Panc1 (cell line): ENCODE data around the gene DCAF5.

Experiments
- POLR2AphosphoS5 ChIP-seq: IDR thresholded peaks from 2 replicates; pipeline ENCODE4 v1.6.1; 2012; ENCODE audit warnings: mild to moderate bottlenecking, low read depth, low read length, moderate library complexity
- SIN3A ChIP-seq: IDR thresholded peaks from 2 replicates; pipeline ENCODE4 v1.6.1; 2012; ENCODE audit warnings: low read depth, mild to moderate bottlenecking, low read length, moderate library complexity, borderline replicate concordance; ENCODE audit not compliant: insufficient read depth
- TCF7L2 ChIP-seq: IDR thresholded peaks from 2 replicates; pipeline ENCODE4 v1.6.1; 2011; ENCODE audit warnings: mild to moderate bottlenecking, low read depth, low read length, inconsistent platforms
- TF ChIP-seq, protein P1 (sequence below): fragments of 450-650 bp; IDR thresholded peaks from 2 replicates; pipeline ENCODE4 v1.5.1; 2017; ENCODE audit warnings: mild to moderate bottlenecking
- TF ChIP-seq, protein P2 (sequence below), 2 experiments: IDR thresholded peaks; 2 replicates each; pipeline ENCODE4 v1.6.1; 2011 to 2012; ENCODE audit warnings: low read depth in 2 of 2, control low read depth in 1 of 2, low read length in 1 of 2, mild to moderate bottlenecking in 1 of 2, moderate library complexity in 1 of 2; ENCODE audit not compliant: insufficient read depth in 1 of 2

DNA sequence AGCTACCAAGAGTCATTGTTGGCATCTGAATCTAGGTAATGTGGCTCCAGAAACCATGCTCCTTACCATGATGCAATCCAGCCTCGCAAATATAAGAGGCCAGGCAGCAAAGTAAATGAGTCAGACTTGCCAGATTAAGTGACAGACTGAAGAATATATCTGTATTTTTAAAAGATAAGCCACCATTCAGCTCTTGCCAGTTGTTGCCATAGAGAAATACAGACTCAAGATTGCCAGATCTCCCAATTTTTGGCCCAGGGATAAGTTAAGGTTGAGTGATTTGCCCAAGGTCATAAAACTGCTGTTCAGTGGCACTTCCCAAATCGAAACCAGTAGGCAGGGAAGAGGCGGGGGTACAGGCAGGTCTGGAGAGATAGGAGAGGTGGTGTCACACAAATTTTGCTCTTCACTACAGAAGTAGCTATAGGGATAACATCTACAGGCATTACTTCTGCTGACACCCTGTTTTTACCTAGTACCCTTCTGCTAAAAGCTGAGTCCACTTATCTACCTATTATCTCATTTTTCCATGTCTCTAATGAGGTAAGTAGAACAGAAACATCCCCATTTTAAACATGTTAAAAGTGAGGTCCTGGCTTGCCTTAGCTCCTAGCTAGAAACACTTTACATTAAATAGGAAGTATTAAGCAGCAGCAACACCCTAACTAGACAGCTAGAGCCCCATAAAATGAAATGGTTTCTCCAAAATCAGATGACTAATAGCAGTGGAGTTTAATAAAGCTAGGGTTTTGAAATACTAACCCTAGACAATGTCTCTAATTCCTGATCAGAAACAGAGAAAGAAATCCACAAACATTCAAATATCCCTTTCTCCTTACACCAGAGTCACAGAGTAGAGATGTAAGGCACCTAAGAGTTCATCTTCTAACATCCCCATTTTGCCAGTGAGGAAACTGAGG is 19.5 kb downstream of the DCAF5 start:
- TF ChIP-seq, protein P1, sequence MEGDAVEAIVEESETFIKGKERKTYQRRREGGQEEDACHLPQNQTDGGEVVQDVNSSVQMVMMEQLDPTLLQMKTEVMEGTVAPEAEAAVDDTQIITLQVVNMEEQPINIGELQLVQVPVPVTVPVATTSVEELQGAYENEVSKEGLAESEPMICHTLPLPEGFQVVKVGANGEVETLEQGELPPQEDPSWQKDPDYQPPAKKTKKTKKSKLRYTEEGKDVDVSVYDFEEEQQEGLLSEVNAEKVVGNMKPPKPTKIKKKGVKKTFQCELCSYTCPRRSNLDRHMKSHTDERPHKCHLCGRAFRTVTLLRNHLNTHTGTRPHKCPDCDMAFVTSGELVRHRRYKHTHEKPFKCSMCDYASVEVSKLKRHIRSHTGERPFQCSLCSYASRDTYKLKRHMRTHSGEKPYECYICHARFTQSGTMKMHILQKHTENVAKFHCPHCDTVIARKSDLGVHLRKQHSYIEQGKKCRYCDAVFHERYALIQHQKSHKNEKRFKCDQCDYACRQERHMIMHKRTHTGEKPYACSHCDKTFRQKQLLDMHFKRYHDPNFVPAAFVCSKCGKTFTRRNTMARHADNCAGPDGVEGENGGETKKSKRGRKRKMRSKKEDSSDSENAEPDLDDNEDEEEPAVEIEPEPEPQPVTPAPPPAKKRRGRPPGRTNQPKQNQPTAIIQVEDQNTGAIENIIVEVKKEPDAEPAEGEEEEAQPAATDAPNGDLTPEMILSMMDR = no peak
- TF ChIP-seq POLR2AphosphoS5 = no peak
- TF ChIP-seq, protein P2, sequence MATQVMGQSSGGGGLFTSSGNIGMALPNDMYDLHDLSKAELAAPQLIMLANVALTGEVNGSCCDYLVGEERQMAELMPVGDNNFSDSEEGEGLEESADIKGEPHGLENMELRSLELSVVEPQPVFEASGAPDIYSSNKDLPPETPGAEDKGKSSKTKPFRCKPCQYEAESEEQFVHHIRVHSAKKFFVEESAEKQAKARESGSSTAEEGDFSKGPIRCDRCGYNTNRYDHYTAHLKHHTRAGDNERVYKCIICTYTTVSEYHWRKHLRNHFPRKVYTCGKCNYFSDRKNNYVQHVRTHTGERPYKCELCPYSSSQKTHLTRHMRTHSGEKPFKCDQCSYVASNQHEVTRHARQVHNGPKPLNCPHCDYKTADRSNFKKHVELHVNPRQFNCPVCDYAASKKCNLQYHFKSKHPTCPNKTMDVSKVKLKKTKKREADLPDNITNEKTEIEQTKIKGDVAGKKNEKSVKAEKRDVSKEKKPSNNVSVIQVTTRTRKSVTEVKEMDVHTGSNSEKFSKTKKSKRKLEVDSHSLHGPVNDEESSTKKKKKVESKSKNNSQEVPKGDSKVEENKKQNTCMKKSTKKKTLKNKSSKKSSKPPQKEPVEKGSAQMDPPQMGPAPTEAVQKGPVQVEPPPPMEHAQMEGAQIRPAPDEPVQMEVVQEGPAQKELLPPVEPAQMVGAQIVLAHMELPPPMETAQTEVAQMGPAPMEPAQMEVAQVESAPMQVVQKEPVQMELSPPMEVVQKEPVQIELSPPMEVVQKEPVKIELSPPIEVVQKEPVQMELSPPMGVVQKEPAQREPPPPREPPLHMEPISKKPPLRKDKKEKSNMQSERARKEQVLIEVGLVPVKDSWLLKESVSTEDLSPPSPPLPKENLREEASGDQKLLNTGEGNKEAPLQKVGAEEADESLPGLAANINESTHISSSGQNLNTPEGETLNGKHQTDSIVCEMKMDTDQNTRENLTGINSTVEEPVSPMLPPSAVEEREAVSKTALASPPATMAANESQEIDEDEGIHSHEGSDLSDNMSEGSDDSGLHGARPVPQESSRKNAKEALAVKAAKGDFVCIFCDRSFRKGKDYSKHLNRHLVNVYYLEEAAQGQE (IDR thresholded peaks at IDR 0.05; ENCODE audit: insufficient read depth in 1 of 2, low read depth in 2 of 2, low read length in 1 of 2) = no peak
- TF ChIP-seq SIN3A = no peak
- TF ChIP-seq TCF7L2 = no peak
